Right lobe of liver (tissue), 6 donors: ENCODE results near the gene RAD9B. TPM values are rescaled to one million over a fixed set of nuclear protein-coding genes. Genes with fewer than 3 reads are reported as not detected.
"Not testable (repeated sequence)": the region's sequence is repeated elsewhere in the genome, so short reads cannot be mapped to it uniquely, and the experiment has no call there.

ENCODE experiments used
- ATAC-seq, 4 donors: fragments of 200-7000 bp; cut with Tn5 transposase; one replicate each; pipeline ENCODE4 v1.9.1; 2020; ENCODE audit warnings: mild to moderate bottlenecking in 4 of 4, moderate library complexity in 4 of 4
- DNase-seq, 3 donors: peaks; one replicate each; pipeline ENCODE4 v3.0.0-alpha.2; 2020
- H3K27ac ChIP-seq, 3 donors: fragments of 200-600 bp; one replicate each; pipeline ENCODE4 v1.8.0; 2022
- H3K27me3 ChIP-seq, 2 donors: fragments of 200-600 bp; one replicate each; pipeline ENCODE4 v1.8.0; 2022
- H3K36me3 ChIP-seq, 4 donors: fragments of 200-600 bp; sonication (generic) in 1 of 4; one replicate each; pipeline versions ENCODE4 v1.5.1 to v1.8.0; 2017 to 2022; ENCODE audit warnings: control low read depth in 1 of 4
- H3K4me1 ChIP-seq, 4 donors: fragments of 200-600 bp; sonication (generic) in 1 of 4; one replicate each; pipeline versions ENCODE4 v1.5.1 to v1.8.0; 2017 to 2022; ENCODE audit warnings: control low read depth in 1 of 4
- H3K4me3 ChIP-seq, 3 donors: fragments of 200-600 bp; one replicate each; pipeline ENCODE4 v1.8.0; 2022
- H3K9me3 ChIP-seq, 4 donors: fragments of 200-600 bp; sonication (generic) in 1 of 4; one replicate each; pipeline versions ENCODE4 v1.5.1 to v1.8.0; 2017 to 2022; ENCODE audit warnings: control low read depth in 1 of 4
- CTCF ChIP-seq, 4 donors: fragments of 200-600 bp in 3 of 4; fragments of 450-650 bp in 1 of 4; IDR thresholded peaks; one replicate each; pipeline versions ENCODE4 v1.5.1 to v1.8.0; 2016 to 2022; ENCODE audit warnings: antibody characterized with exemption in 4 of 4, mild to moderate bottlenecking in 2 of 4
- POLR2A ChIP-seq: fragments of 450-650 bp; IDR thresholded peaks from one replicate; pipeline ENCODE4 v1.6.1; 2017; ENCODE audit warnings: antibody characterized with exemption, mild to moderate bottlenecking
- WGBS: methylation state at CpG from one replicate; pipeline ENCODE4 v1.1.6; 2018; ENCODE audit warnings: low coverage, low lambda C conversion rate; ENCODE audit not compliant: insufficient coverage; ENCODE audit errors: missing lambda C conversion rate; 5-methylcytosine and 5-hydroxymethylcytosine counted together
- intact Hi-C, 2 donors: fragments of 100-400 bp; cut with DNase I; formaldehyde crosslinking; loops; one replicate each; pipeline versions ENCODE4 v1.11.2 to v1.14.1; 2022
- total RNA-seq, 6 experiments: library from RNA; depleted of rRNA in 2 of 6; stranded (reverse); fragments of >200 nt in 2 of 6; fragmentation: NEBNext Ultra II Directional in 3 of 6; extraction: Animal tissue kit (Norgen Biotek cat#: 25700) in 3 of 6; gene quantifications; one replicate each; pipeline versions ENCODE4 v1.1.0 to v1.2.4, GENCODE V29; 2016 to 2023
- donor health status: DM: no; HTN: yes; CAD: no.
- donor health status: DM: no; HTN: no; CAD: no.
- donor health status: DM: no; HTN: no; CAD: no.
- donor health status: DM: no; HTN: yes; CAD: no.
- donor health status: DM: no; HTN: yes; CAD: no.

Gene RAD9B
- total RNA-seq, 6 experiments from 2014 or later, result 0.37 to 0.58 (median 0.51) TPM; not detected in 1

- H3K36me3 ChIP-seq, result peaks cover 0 to 31% (median 3%) of the 10 kb centered on the region in 4 donors
- ATAC-seq, result no peak
- no peaks in the 10 kb centered on the region for H3K9me3 ChIP-seq
- intact Hi-C loops, result no loop called here
- WGBS, result no CpG with 5 or more reads among the region's 2 CpGs
- no peaks in the 10 kb centered on the region for H3K27me3 ChIP-seq
- no peak overlapping the region for H3K27ac ChIP-seq
- H3K4me3 ChIP-seq, result no peak overlapping the region
- TF ChIP-seq POLR2A, result no peak
- no peak for TF ChIP-seq CTCF (IDR thresholded peaks at IDR 0.05)
- peaks cover 0 to 15% (median 5%) of the 10 kb centered on the region in 4 donors for H3K4me1 ChIP-seq
- DNase-seq, result no peak
Measured at GRCh38 chr12:110465024-110465423, 37.1 kb upstream of the RAD9B start.

GRCh38 chr12:110465765-110466164 is 36.4 kb upstream of the RAD9B start:
- DNase-seq, H3K4me3 ChIP-seq, H3K9me3 ChIP-seq, ATAC-seq, H3K27ac ChIP-seq, intact Hi-C loops, H3K27me3 ChIP-seq: not testable (repeated sequence)
- Histone ChIP-seq H3K36me3 (peaks cover 0 to 31% (median 3%) of the 10 kb centered on the region in 4 donors), H3K4me1 (peaks cover 0 to 15% (median 5%) of the 10 kb centered on the region in 4 donors)
- WGBS, result 100% methylated on average over 1 of the region's 11 CpGs

GRCh38 chr12:110466791-110467190 is 35.3 kb upstream of the RAD9B start:
- Histone ChIP-seq H3K4me1 (peaks cover 0 to 15% (median 5%) of the 10 kb centered on the region in 4 donors), H3K4me3 (peak overlapping the region in 1 of 3 donors; percentile 88), H3K27me3 (no peaks in the 10 kb centered on the region), H3K36me3 (peaks cover 0 to 27% (median 3%) of the 10 kb centered on the region in 4 donors), H3K9me3 (no peaks in the 10 kb centered on the region), H3K27ac (no peak overlapping the region)
- intact Hi-C loops, result no loop called here
- 44% methylated on average over 3 of the region's 5 CpGs for WGBS
- no peak for DNase-seq
- ATAC-seq, result no peak
- TF ChIP-seq CTCF (IDR thresholded peaks at IDR 0.05), result no peak
- no peak for TF ChIP-seq POLR2A

- ATAC-seq, result no peak
- TF ChIP-seq CTCF (IDR thresholded peaks at IDR 0.05) (no peak), POLR2A (peak; percentile 90)
- Histone ChIP-seq H3K36me3 (peaks cover 0 to 21% (median 3%) of the 10 kb centered on the region in 4 donors), H3K27ac (peak overlapping the region; percentile 53 to 90 (median 80)), H3K4me1 (peaks cover 0 to 15% (median 5%) of the 10 kb centered on the region in 4 donors), H3K27me3 (no peaks in the 10 kb centered on the region), H3K9me3 (no peaks in the 10 kb centered on the region), H3K4me3 (peak overlapping the region; percentile 79 to 88 (median 79))
- WGBS, result under 1% methylated on average over 10 of the region's 15 CpGs
- intact Hi-C loops, result no loop called here
- no peak for DNase-seq
Measured at GRCh38 chr12:110467847-110468213, 34.3 kb upstream of the RAD9B start.

GRCh38 chr12:110468214-110469048 is 33.7 kb upstream of the RAD9B start, which contains the start of the genes FAM216A and GPN3:
Gene FAM216A (plus strand): TSS chr12:110468845. CDS start chr12:110468876, 31 bp downstream.
Gene GPN3 (minus strand): TSS chr12:110468257. CDS start chr12:110468203, 54 bp downstream.
- no peaks in the 10 kb centered on the region for H3K27me3 ChIP-seq
- intact Hi-C loops, result no loop called here
- ATAC-seq (peak; percentile 92 to 94 (median 94)), DNase-seq (peak; percentile 95 to 98 (median 97))
- H3K27ac ChIP-seq, result peak within 1 kb of the TSS; percentile 80 to 90 (median 89)
- H3K4me3 ChIP-seq, result peak within 1 kb of the TSS; percentile 79 to 88 (median 79)
- WGBS, result 0% methylated on average over 24 of the region's 78 CpGs
- H3K36me3 ChIP-seq, result peaks cover 0 to 15% (median 3%) of the 10 kb centered on the region in 4 donors
- TF ChIP-seq CTCF (IDR thresholded peaks at IDR 0.05) (no peak), POLR2A (no peak)
- peaks cover 0 to 15% (median 5%) of the 10 kb centered on the region in 4 donors for H3K4me1 ChIP-seq
- H3K9me3 ChIP-seq, result no peaks in the 10 kb centered on the region
